HG02759 (cell line): ENCODE data around the gene POTEE.
"Not testable (repeated sequence)": the region's sequence is repeated elsewhere in the genome, so short reads cannot be mapped to it uniquely, and the experiment has no call there.

Experiments
- ATAC-seq: cut with Tn5 transposase; IDR thresholded peaks from one replicate; pipeline ENCODE4 v1.9.1; 2021; ENCODE audit warnings: mild to moderate bottlenecking, moderate library complexity; ENCODE audit not compliant: unreplicated experiment

Gene POTEE

GRCh38 chr2:131209030-131209772 is at the start of gene POTEE:
POTEE (plus strand) TSS chr2:131209536; CDS start chr2:131218403, 8,867 bp downstream.
- ATAC-seq = not testable (repeated sequence)

DNA sequence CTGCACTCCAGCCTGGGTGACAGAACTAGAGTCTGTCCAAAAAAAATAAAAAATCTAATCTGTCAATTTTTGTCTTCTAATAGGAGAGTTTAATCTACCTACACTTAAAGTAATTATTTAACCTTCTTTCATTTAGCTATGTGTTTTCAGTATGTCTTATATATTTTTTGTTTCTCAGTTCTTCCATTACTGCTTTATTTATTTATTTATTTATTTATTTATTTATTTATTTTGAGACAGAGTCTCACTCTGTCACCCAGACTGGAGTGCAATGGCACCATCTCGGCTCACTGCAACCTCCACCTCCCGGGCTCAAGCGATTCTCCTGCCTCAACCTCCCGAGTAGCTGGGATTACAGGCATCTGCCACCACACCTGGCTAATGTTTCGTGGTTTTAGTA is 43.8 kb upstream of the POTEE start:
- not testable (repeated sequence) for ATAC-seq

- no peak for ATAC-seq
These were observed 40.8 kb upstream of the POTEE start for GRCh38 chr2:131168538-131168937.

DNA sequence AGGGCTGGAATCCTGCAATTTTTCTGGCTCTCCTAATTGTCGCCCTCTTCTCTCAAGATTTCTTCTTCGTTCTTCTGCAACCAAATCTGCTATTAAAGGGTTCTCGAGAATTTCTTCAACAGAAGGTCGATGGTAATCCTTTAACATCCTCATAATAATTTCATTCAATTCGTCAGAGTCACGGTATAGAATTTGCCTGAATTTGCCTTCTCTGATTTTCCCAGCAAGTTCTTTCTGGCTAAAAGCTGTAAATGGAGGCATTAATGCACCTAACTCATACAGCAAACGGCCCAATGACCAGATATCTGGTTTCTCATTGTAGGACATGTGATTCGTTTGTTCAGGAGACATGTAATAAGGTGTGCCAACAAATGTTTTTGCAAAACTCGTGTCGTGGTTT is 31.3 kb upstream of the POTEE start:
- ATAC-seq = not testable (repeated sequence)

GRCh38 chr2:131178721-131179418 is 30.5 kb upstream of the POTEE start:
- not testable (repeated sequence) for ATAC-seq

DNA sequence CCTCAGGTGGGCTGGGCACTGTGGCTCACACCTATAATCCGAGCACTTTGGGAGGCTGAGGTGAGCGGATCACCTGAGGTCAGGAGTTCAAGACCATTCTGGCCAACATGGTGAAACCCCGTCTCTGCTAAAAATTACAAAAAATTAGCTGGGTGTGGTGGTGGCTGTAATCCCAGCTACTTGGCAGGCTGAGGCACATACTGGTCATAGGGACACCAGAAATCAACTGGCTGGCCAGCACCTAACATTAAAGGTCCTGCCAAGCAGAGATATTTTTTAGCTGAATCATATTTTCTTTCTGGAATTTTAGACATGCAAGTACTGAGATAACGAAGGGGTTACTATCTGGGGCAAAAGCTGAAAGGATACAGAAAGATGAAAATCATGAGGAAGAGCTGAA is 27.9 kb upstream of the POTEE start:
- not testable (repeated sequence) for ATAC-seq

DNA sequence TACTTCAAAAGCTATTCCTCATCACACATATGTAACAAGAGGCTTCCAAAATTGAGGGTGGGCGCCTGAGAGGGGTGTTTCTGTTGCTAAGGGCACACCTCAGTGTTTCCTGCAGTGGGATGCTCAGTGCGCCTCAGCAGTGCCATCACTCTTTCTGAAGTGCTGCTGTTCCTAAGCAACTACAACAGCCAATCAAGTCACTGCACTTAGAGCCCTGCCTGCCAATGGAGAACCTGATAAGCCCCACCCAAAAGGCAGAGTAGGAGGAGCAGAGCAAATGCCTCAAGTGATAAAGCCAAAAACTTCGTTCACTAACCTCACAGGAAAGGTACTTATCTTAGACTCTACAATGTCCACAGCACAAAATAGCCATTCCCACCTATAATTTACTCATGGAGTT is 15.9 kb upstream of the POTEE start:
- ATAC-seq = not testable (repeated sequence)

GRCh38 chr2:131196186-131196585 is 13.2 kb upstream of the POTEE start:
- ATAC-seq = not testable (repeated sequence)

DNA sequence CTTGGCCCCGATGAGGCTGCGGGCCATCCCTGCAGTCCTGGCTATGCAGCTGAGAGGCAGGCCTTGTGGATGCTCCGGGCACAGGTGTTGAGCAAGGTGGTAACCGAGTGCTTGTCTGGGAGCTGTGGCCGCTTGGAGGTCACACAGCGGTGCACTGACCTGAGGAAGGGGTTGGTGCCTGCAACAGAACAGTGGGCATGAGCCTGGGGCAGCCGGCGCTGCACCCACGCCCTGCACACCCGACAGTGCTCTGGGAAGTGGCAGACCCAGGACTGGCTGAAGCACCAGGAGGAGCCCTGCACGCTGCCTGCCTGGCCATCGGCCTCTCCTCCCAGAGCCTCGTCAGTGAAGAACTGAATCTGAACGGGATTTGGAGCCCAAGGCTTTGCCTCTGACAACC is 8.2 kb upstream of the POTEE start:
- no peak for ATAC-seq

GRCh38 chr2:131207839-131208238 is 1.5 kb upstream of the POTEE start:
- not testable (repeated sequence) for ATAC-seq

DNA sequence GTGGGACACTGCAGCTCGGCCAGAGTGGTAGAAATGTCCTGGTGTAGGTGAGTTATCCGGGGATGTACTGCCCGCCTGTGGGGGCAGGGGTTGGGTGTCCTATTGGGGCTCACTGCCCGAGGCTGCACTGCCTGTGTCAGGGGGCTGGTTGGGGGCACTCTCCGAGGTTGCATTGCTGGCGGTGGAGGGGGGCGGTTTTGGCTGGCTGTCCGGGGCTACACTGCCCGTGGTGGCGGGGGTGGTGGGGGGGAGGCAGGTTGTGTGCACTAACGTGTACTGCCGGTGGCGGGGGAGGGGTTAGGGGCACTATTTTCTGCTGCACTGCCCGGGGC is 403 bp downstream of the POTEE start:
- ATAC-seq = not testable (repeated sequence)

- not testable (repeated sequence) for ATAC-seq
These were observed 1.3 kb downstream of the POTEE start for GRCh38 chr2:131210434-131211211.

GRCh38 chr2:131217238-131217986 is 8.1 kb downstream of the POTEE start:
- not testable (repeated sequence) for ATAC-seq

DNA sequence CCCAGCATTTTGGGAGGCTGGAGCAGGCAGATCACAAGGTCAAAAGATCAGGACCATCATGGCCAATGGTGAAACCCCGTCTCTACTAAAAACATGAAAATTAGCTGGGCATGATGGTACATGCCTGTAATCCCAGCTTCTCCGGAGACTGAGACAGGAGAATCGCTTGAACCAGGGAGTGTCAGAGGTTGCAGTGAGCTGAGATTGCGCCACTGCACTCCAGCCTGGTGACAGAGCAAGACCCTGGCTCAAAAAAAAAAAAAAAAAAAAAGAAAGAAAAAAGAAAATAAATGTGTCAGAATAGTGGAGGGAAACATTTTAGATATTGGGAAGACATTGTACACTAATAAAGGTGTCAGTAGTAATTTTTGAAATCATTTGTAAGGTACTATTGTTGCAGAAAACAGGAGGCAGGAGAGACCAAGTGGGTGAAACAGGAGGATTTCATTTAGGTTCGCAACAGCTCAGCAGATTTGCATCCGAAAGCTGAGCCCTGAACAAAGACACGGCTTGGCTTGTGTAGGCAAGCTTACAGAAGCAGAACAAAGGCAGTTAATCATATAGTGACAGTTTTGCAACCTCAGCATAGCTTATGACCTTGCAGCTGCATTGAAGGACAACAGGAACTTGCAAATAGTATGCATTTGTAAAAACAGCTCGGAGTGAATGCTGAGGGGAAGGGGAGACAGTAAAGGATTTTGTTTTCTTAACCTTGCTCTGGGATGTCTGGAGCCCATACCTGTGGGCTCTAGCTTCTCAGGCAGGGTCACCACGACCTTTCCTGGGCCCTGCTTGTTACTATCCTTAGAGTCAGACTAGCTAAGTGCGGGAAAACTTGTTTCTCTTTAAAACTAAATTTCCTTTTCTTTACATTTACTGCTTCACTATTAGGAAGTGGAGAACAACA is 26.5 kb downstream of the POTEE start:
- not testable (repeated sequence) for ATAC-seq
